IgD-negative memory B cell (primary cell): ENCODE data around the gene TCF7. TPM values are rescaled to one million over a fixed set of nuclear protein-coding genes. Genes with fewer than 3 reads are reported as not detected.

Experiments used
- H3K27ac Mint-ChIP-seq, 3 donors: one replicate each; pipeline ENCODE4 v1.8.0; 2020 to 2022; ENCODE audit warnings: mild to moderate bottlenecking in 3 of 3, mixed read lengths in 3 of 3, moderate library complexity in 1 of 3
- H3K27me3 Mint-ChIP-seq: one replicate; pipeline ENCODE4 v1.8.0; 2021; ENCODE audit warnings: mixed read lengths
- H3K36me3 Mint-ChIP-seq: one replicate; pipeline ENCODE4 v1.8.0; 2020; ENCODE audit warnings: mild to moderate bottlenecking, mixed read lengths
- H3K4me1 Mint-ChIP-seq, 3 donors: one replicate each; pipeline ENCODE4 v1.8.0; 2020 to 2022; ENCODE audit warnings: mixed read lengths in 3 of 3, mild to moderate bottlenecking in 1 of 3
- H3K4me3 Mint-ChIP-seq, 4 donors: one replicate each; pipeline ENCODE4 v1.8.0; 2020 to 2022; ENCODE audit warnings: mild to moderate bottlenecking in 4 of 4, mixed read lengths in 4 of 4, moderate library complexity in 3 of 4
- H3K9me3 Mint-ChIP-seq, 3 donors: one replicate each; pipeline ENCODE4 v1.8.0; 2020 to 2021; ENCODE audit warnings: mixed read lengths in 3 of 3, mild to moderate bottlenecking in 1 of 3
- polyA plus RNA-seq: library from polyadenylated mRNA; unstranded; fragments of 300-500 nt; fragmentation: Illumina TruSeq; gene quantifications from one replicate; pipeline ENCODE4 v1.2.3, GENCODE V29; 2021

TCF7 gene
- polyA plus RNA-seq, 1 donor from 2014 or later = 41.7 TPM

DNA sequence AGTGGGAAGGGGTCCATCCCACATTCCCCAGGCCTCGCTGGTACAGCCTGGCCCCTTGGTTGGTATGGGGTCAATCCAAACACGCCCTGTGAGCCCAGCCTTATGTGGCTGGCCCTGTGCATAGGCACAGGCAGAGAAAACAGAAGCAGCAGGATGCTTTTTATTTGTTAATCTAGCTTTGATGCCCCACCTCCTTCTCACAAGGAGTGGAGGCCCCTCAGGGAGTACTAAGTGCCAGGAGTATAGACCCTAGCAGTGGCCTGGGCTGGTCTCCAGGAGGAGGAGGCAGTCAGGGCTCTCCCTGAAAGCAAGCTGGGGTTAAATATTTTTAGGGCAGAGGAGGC, 14.6 kb upstream of the TCF7 start:
- Mint-ChIP-seq H3K4me1 (peaks cover 32 to 41% (median 37%) of the 10 kb centered on the region in 3 donors), H3K27me3 (no peaks in the 10 kb centered on the region), H3K4me3 (peak overlapping the region; percentile 62 to 94 (median 80)), H3K36me3 (no peaks in the 10 kb centered on the region), H3K27ac (peak overlapping the region; percentile 89 to 99 (median 95)), H3K9me3 (no peaks in the 10 kb centered on the region)

DNA sequence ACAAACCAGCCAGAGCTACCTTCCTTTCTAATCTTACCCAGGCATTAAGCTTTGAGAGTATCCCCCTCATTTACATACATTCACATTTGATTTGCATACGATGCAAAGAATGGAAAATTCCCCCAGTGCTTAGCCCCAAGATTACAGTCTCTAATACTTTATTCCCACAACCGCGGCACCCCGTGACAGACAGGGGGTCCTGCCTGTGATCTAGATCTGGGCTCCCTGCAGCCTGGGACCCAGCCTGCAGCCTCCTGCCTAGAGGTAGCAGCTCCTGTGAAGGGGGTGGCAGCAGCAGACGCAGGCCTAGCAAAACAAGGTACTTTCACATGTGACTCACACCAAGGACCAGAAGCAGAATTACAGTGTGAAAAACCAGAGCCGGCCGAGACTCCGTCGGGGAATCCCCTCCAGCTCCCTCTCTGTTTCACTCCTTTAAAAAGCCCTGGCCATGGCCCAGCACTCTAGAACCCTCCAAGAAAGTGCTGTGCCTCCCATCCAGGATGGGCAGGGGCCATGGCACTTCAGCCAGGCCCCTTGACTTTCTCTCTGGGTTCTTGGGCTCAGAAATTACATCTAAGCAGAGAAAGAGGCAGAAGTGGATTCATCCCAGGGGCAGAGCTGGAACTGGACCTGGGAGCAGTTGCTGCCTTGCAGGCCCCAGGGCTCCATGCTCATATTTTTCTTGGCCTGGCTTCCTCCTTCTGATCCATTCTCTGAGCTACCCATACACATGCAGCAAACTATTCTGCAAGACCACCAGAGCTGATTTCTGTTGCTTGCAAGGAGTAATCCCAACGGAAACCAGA, 14.0 kb upstream of the TCF7 start:
- H3K4me1 Mint-ChIP-seq = peaks cover 38 to 47% (median 41%) of the 10 kb centered on the region in 3 donors
- peak overlapping the region; percentile 89 to 99 (median 95) for H3K27ac Mint-ChIP-seq
- no peaks in the 10 kb centered on the region for H3K9me3 Mint-ChIP-seq
- peak overlapping the region; percentile 62 to 94 (median 80) for H3K4me3 Mint-ChIP-seq
- no peaks in the 10 kb centered on the region for H3K27me3 Mint-ChIP-seq
- no peaks in the 10 kb centered on the region for H3K36me3 Mint-ChIP-seq

DNA sequence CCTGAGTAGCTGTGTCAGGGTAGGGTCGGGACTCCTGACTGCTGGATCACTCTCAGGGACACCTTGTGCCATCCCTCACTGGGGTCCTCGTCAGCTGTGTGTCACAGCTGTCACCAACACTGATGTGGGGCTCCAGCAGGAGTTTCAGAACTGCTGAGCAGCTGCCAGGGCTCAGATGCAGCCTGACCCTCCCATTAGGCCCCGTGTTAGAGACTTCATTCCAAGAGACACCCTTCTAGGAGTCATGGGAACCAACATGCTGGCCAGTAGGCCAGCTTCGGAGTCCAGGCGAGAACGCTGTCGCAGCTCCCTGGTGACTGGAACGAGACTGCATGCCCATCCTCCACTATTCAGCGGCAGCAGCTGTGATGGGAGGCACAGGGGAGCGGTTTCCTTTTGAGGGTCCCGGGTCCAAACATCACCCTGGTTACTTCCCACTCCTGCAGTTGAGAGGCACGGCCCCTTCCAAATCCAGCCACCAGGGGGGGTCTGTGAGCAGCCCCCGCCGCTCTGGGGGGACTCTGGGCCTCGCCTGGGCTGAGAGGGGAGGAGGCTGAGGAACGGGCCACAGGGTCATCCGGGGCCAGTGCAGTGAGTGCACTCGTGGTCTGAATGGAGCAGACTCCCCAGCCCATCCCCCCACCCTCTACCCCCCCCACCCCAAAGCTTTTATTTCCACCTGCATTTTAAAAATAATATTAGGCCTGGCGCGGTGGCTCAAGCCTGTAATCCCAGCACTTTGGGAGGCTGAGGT, 12.6 kb upstream of the TCF7 start:
- Mint-ChIP-seq H3K27ac (peak overlapping the region; percentile 89 to 99 (median 95)), H3K9me3 (no peaks in the 10 kb centered on the region), H3K27me3 (no peaks in the 10 kb centered on the region), H3K36me3 (no peaks in the 10 kb centered on the region), H3K4me1 (peaks cover 40 to 47% (median 43%) of the 10 kb centered on the region in 3 donors), H3K4me3 (peak overlapping the region in 2 of 4 donors; percentile 14 to 45)

DNA sequence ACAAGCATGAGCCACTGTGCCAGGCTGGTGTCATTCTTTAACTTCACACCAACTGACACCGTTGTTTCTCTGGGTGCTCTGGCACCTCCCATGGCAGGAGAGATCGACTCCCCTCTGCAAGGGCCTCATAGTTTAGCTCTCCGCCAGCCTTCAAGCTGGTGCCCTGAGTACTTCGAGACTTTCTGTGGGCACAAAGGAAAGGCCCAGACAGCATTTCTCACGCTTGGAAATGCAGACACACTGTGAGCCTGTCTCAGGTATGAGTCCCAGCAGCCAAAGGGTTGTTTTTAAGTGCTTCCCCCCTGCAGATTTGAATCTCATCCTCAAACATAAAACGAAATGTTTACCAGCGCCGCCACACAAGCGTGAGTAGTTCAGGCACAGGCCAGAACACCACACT, 11.1 kb upstream of the TCF7 start:
- Mint-ChIP-seq H3K27me3 (no peaks in the 10 kb centered on the region), H3K4me1 (peaks cover 38 to 45% (median 43%) of the 10 kb centered on the region in 3 donors), H3K9me3 (no peaks in the 10 kb centered on the region), H3K27ac (peak overlapping the region; percentile 76 to 87 (median 87)), H3K36me3 (no peaks in the 10 kb centered on the region), H3K4me3 (peak overlapping the region in 2 of 4 donors; percentile 28 to 76)

DNA sequence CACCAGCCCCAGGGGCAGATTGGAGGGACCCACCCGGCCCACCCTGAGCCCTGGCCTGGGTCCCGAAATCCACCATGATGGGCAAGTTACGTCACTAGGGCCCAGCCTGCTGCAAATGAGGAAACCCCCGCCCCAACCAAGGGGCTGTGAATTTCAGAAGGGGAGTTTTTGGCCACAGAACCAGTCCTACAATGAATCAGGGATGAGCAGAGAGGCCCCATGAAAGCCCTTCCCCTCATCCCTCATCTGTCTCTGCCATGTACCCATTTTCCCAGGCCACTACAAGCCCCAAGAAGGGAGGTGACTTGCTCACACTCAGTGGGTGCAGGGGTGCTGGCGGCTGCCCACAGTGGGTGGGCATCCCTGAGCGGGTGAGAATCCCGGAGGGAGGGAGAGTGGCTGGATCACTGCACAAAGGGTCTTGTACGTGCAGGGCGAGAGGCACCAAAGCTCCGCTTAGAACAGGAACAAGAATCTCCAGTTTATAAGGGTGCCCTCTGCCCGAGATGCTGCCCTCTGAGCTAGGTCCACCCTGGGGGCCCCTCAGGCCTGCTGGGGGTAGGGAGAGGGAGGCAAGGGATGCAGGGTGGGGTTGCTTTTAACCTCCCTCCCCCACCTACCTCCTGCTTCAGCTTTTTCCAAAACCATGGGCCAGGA, 10.4 kb upstream of the TCF7 start:
- Mint-ChIP-seq H3K4me1 (peaks cover 35 to 43% (median 40%) of the 10 kb centered on the region in 3 donors), H3K9me3 (no peaks in the 10 kb centered on the region), H3K27ac (peak overlapping the region; percentile 76 to 87 (median 87))

DNA sequence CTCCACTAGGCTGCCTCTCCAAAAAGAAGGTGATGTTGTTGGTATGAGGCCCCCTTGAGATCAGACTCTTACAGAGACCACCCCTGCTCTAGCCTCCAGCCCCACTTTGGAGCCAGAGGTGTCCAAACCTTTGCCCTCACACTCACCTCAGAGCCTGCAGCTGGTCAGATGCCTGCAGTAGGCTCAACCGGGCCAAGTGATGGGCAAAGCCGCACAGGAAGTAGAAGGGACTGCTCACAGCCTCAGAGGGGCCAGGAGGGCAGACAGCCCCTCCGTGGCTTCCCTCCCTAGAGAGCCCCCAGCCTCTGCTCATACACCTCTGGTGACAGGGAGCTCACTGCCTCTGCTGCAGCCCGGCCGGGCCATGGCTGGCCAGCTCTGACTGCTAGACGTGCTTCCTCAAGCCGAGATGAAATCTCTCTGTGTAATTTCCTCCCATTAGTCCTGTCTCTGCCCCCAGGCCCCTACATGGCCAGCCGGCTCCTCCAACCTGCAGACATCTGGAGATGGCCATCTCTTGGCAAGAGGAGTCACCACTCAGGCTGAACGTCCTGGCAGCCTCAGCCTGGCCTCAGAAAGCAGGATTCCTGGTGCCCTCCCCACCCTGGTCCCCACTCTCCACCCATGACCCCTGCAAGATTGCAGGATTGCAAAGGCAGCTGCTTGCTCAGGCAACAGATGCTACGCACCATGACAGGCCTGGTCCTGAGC, 7.3 kb upstream of the TCF7 start:
- Mint-ChIP-seq H3K27ac (peak overlapping the region in 2 of 3 donors; percentile 53 to 80), H3K4me3 (no peak overlapping the region), H3K27me3 (no peaks in the 10 kb centered on the region), H3K9me3 (no peaks in the 10 kb centered on the region), H3K36me3 (no peaks in the 10 kb centered on the region), H3K4me1 (peaks cover 16 to 21% (median 19%) of the 10 kb centered on the region in 3 donors)

More for the DNA sequence above, 10.4 kb upstream of the TCF7 start:
- H3K4me3 Mint-ChIP-seq = peak overlapping the region; percentile 20 to 89 (median 38)
- no peaks in the 10 kb centered on the region for H3K36me3 Mint-ChIP-seq
- H3K27me3 Mint-ChIP-seq = no peaks in the 10 kb centered on the region

DNA sequence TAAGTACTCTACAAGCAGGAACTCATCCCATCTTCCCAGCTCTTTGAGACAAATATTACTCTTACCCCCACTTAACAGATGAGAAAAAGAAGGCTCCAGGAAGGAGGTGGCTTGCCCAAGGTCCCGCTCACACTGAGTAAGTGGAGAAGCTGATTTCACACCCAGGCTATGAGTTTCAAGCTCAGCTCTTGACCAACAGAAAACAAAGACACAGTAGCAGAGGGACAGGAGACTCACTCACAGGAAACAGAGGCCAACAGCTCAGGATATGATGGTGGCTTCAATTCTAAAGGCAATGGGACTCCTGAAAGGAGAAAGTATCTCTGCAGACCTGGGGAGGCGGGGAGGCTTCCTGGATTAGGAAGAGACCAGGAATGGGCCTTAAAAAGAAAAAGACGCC, 6.7 kb upstream of the TCF7 start:
- Mint-ChIP-seq H3K4me3 (no peak overlapping the region), H3K9me3 (no peaks in the 10 kb centered on the region), H3K27me3 (peaks cover 1% of the 10 kb centered on the region), H3K4me1 (peaks cover 18 to 21% (median 18%) of the 10 kb centered on the region in 3 donors), H3K27ac (peak overlapping the region in 1 of 3 donors; percentile 80), H3K36me3 (no peaks in the 10 kb centered on the region)

DNA sequence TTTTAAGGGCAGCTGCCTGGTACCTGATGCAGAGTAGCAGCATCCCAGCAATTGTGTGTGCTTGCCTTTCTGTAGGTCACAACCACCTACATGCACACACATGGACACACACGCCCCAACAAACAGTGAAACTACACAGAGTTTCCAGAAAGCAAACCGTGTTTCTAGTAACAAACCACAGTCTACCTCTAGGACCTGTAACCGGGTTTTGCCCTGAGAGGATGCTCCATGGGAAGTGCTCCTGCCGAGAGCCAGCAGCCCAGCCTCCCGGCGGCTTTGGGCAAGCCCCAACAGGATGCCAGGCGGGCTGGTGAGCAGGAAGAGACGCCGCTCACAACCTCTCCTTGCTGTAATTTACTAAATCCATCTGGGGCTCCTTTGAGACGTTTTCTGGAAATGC, 4.1 kb upstream of the TCF7 start:
- H3K9me3 Mint-ChIP-seq = no peaks in the 10 kb centered on the region
- peaks cover 8 to 15% (median 9%) of the 10 kb centered on the region in 3 donors for H3K4me1 Mint-ChIP-seq
- H3K4me3 Mint-ChIP-seq = peak overlapping the region in 1 of 4 donors; percentile 97
- peaks cover 7% of the 10 kb centered on the region for H3K27me3 Mint-ChIP-seq
- H3K27ac Mint-ChIP-seq = no peak overlapping the region
- H3K36me3 Mint-ChIP-seq = no peaks in the 10 kb centered on the region

DNA sequence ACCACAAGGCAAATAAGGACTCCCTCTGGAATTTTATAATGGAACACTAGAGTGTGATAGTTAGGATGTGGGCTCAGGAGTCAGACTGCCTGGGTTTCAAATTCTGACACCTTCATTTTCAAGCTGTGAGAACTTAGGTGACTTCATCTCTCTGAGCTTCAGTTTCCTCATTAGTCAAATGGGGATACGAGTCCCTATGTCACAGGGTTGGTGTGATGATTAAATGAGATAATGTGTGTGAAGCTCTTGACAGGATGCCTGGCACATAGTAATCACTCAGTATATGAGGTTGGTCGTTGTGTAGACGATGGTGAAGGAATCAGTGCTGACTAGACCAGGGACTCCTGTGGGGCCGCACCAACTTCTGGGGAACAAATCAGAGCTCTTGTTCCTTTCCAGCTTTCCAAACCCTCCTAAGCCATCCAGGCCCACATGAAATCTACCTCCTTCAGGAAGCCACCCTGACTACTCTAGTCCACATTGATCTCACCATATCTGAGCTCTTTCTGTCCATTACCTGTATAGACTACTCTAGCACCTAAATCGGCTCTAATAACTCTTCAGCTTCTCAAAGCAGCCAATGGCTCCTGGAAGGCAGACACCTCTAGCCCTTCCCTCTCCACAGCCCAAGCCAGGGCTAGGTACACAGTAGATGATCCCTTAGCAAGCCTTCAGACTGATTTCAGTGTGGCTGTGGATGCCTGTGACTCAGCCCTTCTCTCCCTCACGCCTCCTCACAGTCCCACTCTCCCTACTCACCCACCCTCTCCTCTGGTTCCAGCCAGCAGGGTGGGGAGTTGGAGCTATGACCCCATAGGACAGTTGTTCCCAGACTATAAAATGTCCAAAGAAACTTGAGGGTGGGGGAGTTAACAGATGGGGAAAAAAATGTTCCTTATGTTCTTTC, 2.5 kb upstream of the TCF7 start:
- Mint-ChIP-seq H3K36me3 (no peaks in the 10 kb centered on the region), H3K27me3 (peaks cover 7% of the 10 kb centered on the region), H3K27ac (peak overlapping the region in 2 of 3 donors; percentile 23 to 69), H3K4me1 (peaks cover 10 to 18% (median 14%) of the 10 kb centered on the region in 3 donors), H3K4me3 (peak overlapping the region in 3 of 4 donors; percentile 46 to 97 (median 65)), H3K9me3 (no peaks in the 10 kb centered on the region)

DNA sequence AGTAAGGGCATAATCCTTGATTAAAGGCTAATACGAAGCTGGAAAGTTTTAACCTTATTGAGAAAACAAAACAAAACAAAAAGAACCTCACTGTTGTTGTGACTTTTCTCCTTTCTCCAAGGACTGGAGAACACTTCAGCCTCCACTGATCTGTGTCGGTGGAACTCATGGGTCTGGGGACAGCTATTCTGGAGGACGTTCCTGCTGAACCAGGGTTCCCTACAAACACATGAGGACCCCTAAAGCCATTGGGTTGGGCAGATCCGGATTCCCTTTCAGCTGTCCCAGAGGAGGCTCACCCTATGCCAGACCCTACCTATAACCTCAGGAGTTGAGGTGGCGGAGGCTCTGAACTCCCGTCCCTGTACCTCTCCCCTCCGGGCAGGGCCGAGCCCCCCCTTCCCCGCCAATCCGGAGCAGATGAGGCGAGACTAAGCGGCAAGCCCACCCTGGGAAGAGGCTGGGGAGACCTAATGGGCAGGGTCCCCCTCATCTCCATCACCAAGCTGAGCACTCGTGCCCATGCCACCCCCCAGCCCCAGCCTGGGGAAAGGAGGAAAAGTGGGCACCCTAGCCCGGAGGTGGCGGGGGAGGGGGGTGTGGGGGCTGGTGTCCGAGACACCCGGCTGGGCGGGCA, 1.6 kb upstream of the TCF7 start:
- H3K4me1 Mint-ChIP-seq = peaks cover 10 to 23% (median 21%) of the 10 kb centered on the region in 3 donors
- peaks cover 7% of the 10 kb centered on the region for H3K27me3 Mint-ChIP-seq
- peak overlapping the region; percentile 28 to 97 (median 42) for H3K4me3 Mint-ChIP-seq
- H3K9me3 Mint-ChIP-seq = no peaks in the 10 kb centered on the region
- peak overlapping the region in 2 of 3 donors; percentile 13 to 92 for H3K27ac Mint-ChIP-seq
- no peaks in the 10 kb centered on the region for H3K36me3 Mint-ChIP-seq

DNA sequence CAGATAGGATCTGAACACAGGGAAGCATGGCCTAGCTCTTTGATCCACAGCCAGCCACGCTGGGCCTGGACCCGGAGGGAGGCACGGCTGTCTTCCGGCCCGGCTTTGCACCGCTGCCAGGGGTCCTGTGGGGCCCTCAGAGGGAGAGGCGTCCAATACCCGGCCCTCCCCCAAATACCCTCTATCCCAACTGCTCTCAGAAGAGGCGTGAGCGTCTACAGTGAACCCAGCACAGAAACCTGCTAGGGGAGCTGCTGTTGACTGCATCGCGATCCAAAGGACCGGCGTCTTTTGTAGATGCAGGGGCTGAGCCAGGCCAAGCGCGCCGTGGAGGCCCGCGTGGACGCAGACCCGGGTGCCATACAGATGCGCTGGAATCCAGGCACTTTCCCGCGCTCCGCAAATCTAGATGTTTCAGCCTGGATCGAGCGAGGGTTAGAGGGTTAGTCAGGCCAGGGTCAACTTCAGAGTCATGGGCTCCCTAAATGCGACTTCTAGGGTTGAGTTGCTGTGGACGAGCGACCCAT, 1.1 kb upstream of the TCF7 start:
- H3K36me3 Mint-ChIP-seq = no peaks in the 10 kb centered on the region
- no peaks in the 10 kb centered on the region for H3K9me3 Mint-ChIP-seq
- H3K27ac Mint-ChIP-seq = peak overlapping the region; percentile 13 to 96 (median 92)
- H3K4me3 Mint-ChIP-seq = peak overlapping the region; percentile 91 to 97 (median 97)
- peaks cover 11 to 25% (median 22%) of the 10 kb centered on the region in 3 donors for H3K4me1 Mint-ChIP-seq
- H3K27me3 Mint-ChIP-seq = peaks cover 7% of the 10 kb centered on the region

DNA sequence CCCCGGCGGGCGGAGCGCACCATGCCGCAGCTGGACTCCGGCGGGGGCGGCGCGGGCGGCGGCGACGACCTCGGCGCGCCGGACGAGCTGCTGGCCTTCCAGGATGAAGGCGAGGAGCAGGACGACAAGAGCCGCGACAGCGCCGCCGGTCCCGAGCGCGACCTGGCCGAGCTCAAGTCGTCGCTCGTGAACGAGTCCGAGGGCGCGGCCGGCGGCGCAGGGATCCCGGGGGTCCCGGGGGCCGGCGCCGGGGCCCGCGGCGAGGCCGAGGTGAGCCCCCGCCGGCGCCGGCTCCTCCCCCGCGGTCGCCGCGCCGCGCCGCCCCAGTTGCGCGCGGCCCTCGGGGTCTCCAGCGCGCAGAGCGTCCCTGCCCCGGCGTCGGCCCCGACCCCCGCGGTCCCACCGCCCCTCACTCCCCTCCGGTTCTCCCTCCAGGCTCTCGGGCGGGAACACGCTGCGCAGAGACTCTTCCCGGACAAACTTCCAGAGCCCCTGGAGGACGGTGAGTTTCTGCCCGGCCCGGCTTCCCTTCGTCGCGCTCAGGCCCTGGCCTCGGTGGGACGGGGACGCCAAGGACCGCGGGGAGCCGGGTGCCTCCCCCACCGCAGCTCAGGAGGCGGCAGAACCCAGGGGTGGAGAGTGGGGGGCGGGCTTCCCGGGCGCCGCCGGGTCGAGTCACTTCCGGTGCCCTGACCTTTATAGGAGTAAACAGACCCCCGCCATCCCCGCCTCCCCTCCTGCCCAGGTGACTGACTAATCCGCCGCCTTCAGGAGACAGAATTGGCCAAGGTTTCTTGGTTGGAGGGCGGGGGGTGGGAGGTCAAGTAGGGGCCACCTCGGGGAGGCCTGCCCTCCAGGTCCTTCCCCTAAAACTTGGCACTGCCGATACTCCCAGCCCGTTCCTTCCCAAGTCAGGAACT, 665 bp downstream of the TCF7 start:
- H3K9me3 Mint-ChIP-seq = no peaks in the 10 kb centered on the region
- no peaks in the 10 kb centered on the region for H3K36me3 Mint-ChIP-seq
- H3K27me3 Mint-ChIP-seq = peaks cover 7% of the 10 kb centered on the region
- H3K27ac Mint-ChIP-seq = peak overlapping the region; percentile 41 to 98 (median 59)
- peaks cover 24 to 38% (median 28%) of the 10 kb centered on the region in 3 donors for H3K4me1 Mint-ChIP-seq
- peak overlapping the region; percentile 23 to 84 (median 76) for H3K4me3 Mint-ChIP-seq
